ENCODE measurements around the gene LRSAM1.

LRSAM1 gene

GRCh38 chr9:127450830-127451607 is at the start of gene LRSAM1, which contains the start of gene RPL12:
Gene LRSAM1 (plus strand): TSS chr9:127451510. CDS start chr9:127454528, 3,018 bp downstream.
Gene RPL12 (minus strand): TSS chr9:127451406. CDS start chr9:127451317, 89 bp downstream.
- peak; percentile 69 to 74 for ATAC-seq

- no peak for ATAC-seq
Observed at GRCh38 chr9:127402401-127403090, 48.8 kb upstream of the LRSAM1 start.

- ATAC-seq, result no peak
Observed at GRCh38 chr9:127403507-127404192, 47.7 kb upstream of the LRSAM1 start.

- ATAC-seq, result no peak
Observed at GRCh38 chr9:127404631-127405030, 46.7 kb upstream of the LRSAM1 start.

- no peak for ATAC-seq
Observed at GRCh38 chr9:127405344-127406125, 45.8 kb upstream of the LRSAM1 start.

GRCh38 chr9:127406799-127407491 is 44.4 kb upstream of the LRSAM1 start:
- no peak for ATAC-seq

- no peak for ATAC-seq
Observed at GRCh38 chr9:127407492-127407843, 43.8 kb upstream of the LRSAM1 start.

- ATAC-seq, result no peak
Observed at GRCh38 chr9:127411122-127411521, 40.2 kb upstream of the LRSAM1 start.

GRCh38 chr9:127415141-127415540 is 36.2 kb upstream of the LRSAM1 start:
- no peak for ATAC-seq

- ATAC-seq, result no peak
Observed at GRCh38 chr9:127415657-127416056, 35.7 kb upstream of the LRSAM1 start.

GRCh38 chr9:127417131-127418036 is 33.9 kb upstream of the LRSAM1 start:
- ATAC-seq, result no peak

GRCh38 chr9:127418037-127418471 is 33.3 kb upstream of the LRSAM1 start:
- ATAC-seq, result peak; percentile 24 to 48

- no peak for ATAC-seq
Observed at GRCh38 chr9:127419348-127419747, 32.0 kb upstream of the LRSAM1 start.

- no peak for ATAC-seq
Observed at GRCh38 chr9:127421057-127421456, 30.3 kb upstream of the LRSAM1 start.

- ATAC-seq, result no peak
Observed at GRCh38 chr9:127422133-127422782, 29.1 kb upstream of the LRSAM1 start.

- no peak for ATAC-seq
Observed at GRCh38 chr9:127422787-127423186, 28.5 kb upstream of the LRSAM1 start.

GRCh38 chr9:127423476-127423933 is 27.8 kb upstream of the LRSAM1 start:
- ATAC-seq, result no peak

- peak; percentile 78 to 86 for ATAC-seq
Observed at GRCh38 chr9:127423934-127424675, 27.2 kb upstream of the LRSAM1 start, which contains the start of gene ZNF79. Gene ZNF79 (plus strand): TSS chr9:127424382. CDS start chr9:127424788, 406 bp downstream.

- peak; percentile 6 to 23 for ATAC-seq
Observed at GRCh38 chr9:127424676-127424999, 26.7 kb upstream of the LRSAM1 start.
